Endothelial cell (in vitro differentiated cells): ENCODE measurements around the gene NYNRIN. TPM values are rescaled to one million over a fixed set of nuclear protein-coding genes. Genes with fewer than 3 reads are reported as not detected.

Experiments used
- DNase-seq: peaks from one replicate; pipeline ENCODE4 v3.0.0; 2021; ENCODE audit warnings: low spot score
- H3K27ac Mint-ChIP-seq: one replicate; pipeline ENCODE4 v1.8.0; 2021; ENCODE audit warnings: mixed read lengths, inconsistent platforms; ENCODE audit not compliant: unreplicated experiment
- H3K27me3 Mint-ChIP-seq: one replicate; pipeline ENCODE4 v1.8.0; 2021; ENCODE audit warnings: mild to moderate bottlenecking, moderate library complexity, mixed read lengths, inconsistent platforms; ENCODE audit not compliant: unreplicated experiment
- H3K36me3 Mint-ChIP-seq: one replicate; pipeline ENCODE4 v1.8.0; 2021; ENCODE audit warnings: mild to moderate bottlenecking, low read depth, mixed read lengths, inconsistent platforms; ENCODE audit not compliant: unreplicated experiment
- H3K4me1 Mint-ChIP-seq: one replicate; pipeline ENCODE4 v1.8.0; 2021; ENCODE audit warnings: mild to moderate bottlenecking, mixed read lengths, inconsistent platforms; ENCODE audit not compliant: unreplicated experiment
- H3K4me3 Mint-ChIP-seq: one replicate; pipeline ENCODE4 v1.8.0; 2021; ENCODE audit warnings: mild to moderate bottlenecking, mixed read lengths, inconsistent platforms; ENCODE audit not compliant: unreplicated experiment
- H3K9me3 Mint-ChIP-seq: one replicate; pipeline ENCODE4 v1.8.0; 2021; ENCODE audit warnings: mixed read lengths, inconsistent platforms; ENCODE audit not compliant: unreplicated experiment
- CTCF ChIP-seq: fragments of 200-600 bp; sonication (generic); IDR thresholded peaks from one replicate; pipeline ENCODE4 v1.5.0; 2021; ENCODE audit warnings: antibody characterized with exemption; ENCODE audit not compliant: unreplicated experiment
- total RNA-seq: library from RNA; stranded (reverse); fragmentation: NEBNext Ultra II Directional; extraction: Animal tissue kit (Norgen Biotek cat#: 25700); gene quantifications from one replicate; pipeline ENCODE4 v1.2.1, GENCODE V29; 2021; ENCODE audit not compliant: unreplicated experiment

The NYNRIN gene
- total RNA-seq, 1 donor from 2014 or later = 49.0 TPM

DNA sequence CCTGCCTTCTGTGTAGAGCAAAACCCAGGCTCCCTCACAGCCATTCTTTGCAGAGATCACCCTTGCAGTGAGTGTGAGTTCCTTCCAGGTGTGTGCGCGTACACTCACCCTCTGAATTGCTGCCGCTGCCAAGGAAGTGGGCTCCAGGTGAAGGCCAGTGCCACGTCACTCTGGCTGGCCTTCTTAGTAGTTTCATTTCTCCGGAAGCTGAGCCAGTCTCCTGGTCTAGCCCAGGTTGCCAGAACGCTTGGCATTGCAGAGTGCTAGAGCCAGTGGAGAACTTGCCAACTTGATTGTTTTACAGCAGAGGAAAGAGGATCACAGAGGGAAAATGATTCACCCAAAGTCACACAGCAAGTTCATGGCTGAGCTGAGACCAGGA, 19.7 kb downstream of the NYNRIN start:
- H3K36me3 Mint-ChIP-seq = peaks cover 24% of the 10 kb centered on the region
- TF ChIP-seq CTCF = no peak
- H3K4me3 Mint-ChIP-seq = no peak overlapping the region
- peaks cover 13% of the 10 kb centered on the region for H3K27me3 Mint-ChIP-seq
- no peaks in the 10 kb centered on the region for H3K9me3 Mint-ChIP-seq
- H3K27ac Mint-ChIP-seq = no peak overlapping the region
- DNase-seq = no peak
- peaks cover 3% of the 10 kb centered on the region for H3K4me1 Mint-ChIP-seq

- Mint-ChIP-seq H3K36me3 (peaks cover 5% of the 10 kb centered on the region), H3K4me3 (no peak overlapping the region), H3K27me3 (peaks cover 6% of the 10 kb centered on the region), H3K4me1 (peaks cover 9% of the 10 kb centered on the region), H3K9me3 (no peaks in the 10 kb centered on the region), H3K27ac (no peak overlapping the region)
- no peak for TF ChIP-seq CTCF
- no peak for DNase-seq
These were observed 23.5 kb downstream of the NYNRIN start for GRCh38 chr14:24422261-24422660.

DNA sequence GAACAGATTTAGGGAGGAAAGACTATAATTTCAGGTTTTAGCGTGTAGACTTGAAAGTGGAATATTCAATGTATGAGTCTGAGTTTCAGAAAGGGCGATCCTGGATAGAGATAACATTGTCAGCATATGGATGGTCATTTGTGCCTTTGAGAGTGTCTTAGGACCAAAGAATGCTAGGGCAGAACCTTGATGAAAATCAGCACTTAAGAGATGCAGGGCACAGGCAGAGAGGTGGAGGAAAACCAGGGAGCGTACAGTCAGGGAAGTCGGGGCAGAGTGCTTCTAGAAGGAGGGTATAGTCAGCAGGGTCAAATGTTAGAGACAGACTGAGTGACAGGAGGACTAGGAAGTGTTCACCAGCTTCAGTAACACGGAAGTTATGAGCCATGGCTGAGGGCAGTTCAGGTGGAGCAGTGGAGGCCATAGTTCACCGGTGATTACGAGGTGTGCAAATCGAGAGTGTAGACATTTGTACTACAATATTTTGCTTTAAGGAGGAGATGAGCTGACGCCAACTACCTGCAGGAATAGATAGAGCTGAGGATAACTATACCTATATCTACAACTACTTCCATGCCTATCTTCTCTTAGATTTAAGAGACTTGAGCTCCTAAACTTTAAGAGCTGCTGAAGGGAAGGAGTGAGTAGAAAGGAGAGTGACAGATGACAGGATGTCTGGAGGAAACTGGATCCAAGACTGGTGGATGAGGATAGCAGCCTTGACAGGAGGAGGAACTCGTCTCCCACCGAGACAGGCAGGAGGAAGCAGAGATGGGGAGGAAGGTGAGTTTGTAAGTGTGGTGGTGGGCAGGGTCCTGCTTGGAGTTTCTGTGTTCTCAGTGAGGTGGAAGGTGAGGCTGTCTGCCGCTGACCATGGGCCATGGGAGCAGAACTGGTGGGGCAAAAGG, 24.1 kb downstream of the NYNRIN start:
- no peak for DNase-seq
- no peak overlapping the region for H3K4me3 Mint-ChIP-seq
- H3K9me3 Mint-ChIP-seq = no peaks in the 10 kb centered on the region
- TF ChIP-seq CTCF = no peak
- H3K27me3 Mint-ChIP-seq = peaks cover 6% of the 10 kb centered on the region
- H3K36me3 Mint-ChIP-seq = peaks cover 5% of the 10 kb centered on the region
- peaks cover 9% of the 10 kb centered on the region for H3K4me1 Mint-ChIP-seq
- H3K27ac Mint-ChIP-seq = no peak overlapping the region

- TF ChIP-seq CTCF = no peak
- H3K4me3 Mint-ChIP-seq = no peak overlapping the region
- no peaks in the 10 kb centered on the region for H3K9me3 Mint-ChIP-seq
- DNase-seq = no peak
- H3K4me1 Mint-ChIP-seq = peaks cover 9% of the 10 kb centered on the region
- no peak overlapping the region for H3K27ac Mint-ChIP-seq
- peaks cover 5% of the 10 kb centered on the region for H3K36me3 Mint-ChIP-seq
- peaks cover 9% of the 10 kb centered on the region for H3K27me3 Mint-ChIP-seq
These were observed 26.9 kb downstream of the NYNRIN start for GRCh38 chr14:24425704-24426103.
